ENCODE results near the gene SCYL2.
"Not testable (repeated sequence)": the region's sequence is repeated elsewhere in the genome, so short reads cannot be mapped to it uniquely, and the experiment has no call there.

Gene SCYL2

DNA sequence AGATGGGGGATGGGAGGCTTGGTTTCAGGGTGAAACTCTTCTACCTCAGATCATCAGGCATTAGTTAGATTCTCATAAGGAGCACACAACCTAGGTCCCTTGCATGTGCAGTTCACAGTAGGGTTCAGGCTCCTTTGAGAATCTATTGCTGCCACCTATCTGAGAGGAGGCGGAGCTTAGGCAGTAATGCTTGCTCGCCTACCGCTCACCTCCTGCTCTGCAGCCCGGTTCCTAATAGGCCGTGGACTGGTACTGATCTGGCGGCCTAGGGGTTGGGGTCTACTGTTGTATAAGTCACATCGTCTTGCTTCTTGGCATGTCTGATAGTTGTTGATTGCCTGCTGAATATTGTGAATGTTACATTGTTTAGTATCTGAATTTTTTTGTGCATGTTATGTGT, 12.2 kb downstream of the SCYL2 start (continued):
- TF ChIP-seq, protein P1, sequence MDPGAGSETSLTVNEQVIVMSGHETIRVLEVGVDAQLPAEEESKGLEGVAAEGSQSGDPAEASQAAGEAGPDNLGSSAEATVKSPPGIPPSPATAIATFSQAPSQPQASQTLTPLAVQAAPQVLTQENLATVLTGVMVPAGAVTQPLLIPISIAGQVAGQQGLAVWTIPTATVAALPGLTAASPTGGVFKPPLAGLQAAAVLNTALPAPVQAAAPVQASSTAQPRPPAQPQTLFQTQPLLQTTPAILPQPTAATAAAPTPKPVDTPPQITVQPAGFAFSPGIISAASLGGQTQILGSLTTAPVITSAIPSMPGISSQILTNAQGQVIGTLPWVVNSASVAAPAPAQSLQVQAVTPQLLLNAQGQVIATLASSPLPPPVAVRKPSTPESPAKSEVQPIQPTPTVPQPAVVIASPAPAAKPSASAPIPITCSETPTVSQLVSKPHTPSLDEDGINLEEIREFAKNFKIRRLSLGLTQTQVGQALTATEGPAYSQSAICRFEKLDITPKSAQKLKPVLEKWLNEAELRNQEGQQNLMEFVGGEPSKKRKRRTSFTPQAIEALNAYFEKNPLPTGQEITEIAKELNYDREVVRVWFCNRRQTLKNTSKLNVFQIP (CRISPR knock-in tag; IDR thresholded peaks at IDR 0.05; ENCODE audit: borderline replicate concordance, low read depth) = no peak
- TF ChIP-seq ZNF70 (CRISPR knock-in tag; IDR thresholded peaks at IDR 0.05) = no peak
- TF ChIP-seq, protein P2, sequence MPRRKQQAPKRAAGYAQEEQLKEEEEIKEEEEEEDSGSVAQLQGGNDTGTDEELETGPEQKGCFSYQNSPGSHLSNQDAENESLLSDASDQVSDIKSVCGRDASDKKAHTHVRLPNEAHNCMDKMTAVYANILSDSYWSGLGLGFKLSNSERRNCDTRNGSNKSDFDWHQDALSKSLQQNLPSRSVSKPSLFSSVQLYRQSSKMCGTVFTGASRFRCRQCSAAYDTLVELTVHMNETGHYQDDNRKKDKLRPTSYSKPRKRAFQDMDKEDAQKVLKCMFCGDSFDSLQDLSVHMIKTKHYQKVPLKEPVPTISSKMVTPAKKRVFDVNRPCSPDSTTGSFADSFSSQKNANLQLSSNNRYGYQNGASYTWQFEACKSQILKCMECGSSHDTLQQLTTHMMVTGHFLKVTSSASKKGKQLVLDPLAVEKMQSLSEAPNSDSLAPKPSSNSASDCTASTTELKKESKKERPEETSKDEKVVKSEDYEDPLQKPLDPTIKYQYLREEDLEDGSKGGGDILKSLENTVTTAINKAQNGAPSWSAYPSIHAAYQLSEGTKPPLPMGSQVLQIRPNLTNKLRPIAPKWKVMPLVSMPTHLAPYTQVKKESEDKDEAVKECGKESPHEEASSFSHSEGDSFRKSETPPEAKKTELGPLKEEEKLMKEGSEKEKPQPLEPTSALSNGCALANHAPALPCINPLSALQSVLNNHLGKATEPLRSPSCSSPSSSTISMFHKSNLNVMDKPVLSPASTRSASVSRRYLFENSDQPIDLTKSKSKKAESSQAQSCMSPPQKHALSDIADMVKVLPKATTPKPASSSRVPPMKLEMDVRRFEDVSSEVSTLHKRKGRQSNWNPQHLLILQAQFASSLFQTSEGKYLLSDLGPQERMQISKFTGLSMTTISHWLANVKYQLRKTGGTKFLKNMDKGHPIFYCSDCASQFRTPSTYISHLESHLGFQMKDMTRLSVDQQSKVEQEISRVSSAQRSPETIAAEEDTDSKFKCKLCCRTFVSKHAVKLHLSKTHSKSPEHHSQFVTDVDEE (CRISPR knock-in tag; IDR thresholded peaks at IDR 0.05) = no peak
- no peak for TF ChIP-seq OSR1 (CRISPR knock-in tag; IDR thresholded peaks at IDR 0.05)
- TF ChIP-seq TCF4 (CRISPR knock-in tag; IDR thresholded peaks at IDR 0.05; ENCODE audit: borderline replicate concordance) = no peak
- TF ChIP-seq CSDC2 (CRISPR knock-in tag; IDR thresholded peaks at IDR 0.05) = no peak
- TF ChIP-seq ZFP3 (CRISPR knock-in tag; IDR thresholded peaks at IDR 0.05) = no peak
- no peak for TF ChIP-seq ZNF8 (CRISPR knock-in tag; IDR thresholded peaks at IDR 0.05)

- no peak for ATAC-seq
- TF ChIP-seq GLIS3 (CRISPR knock-in tag; IDR thresholded peaks at IDR 0.05) (no peak), ZFP3 (CRISPR knock-in tag; IDR thresholded peaks at IDR 0.05) (no peak)
These were observed 12.7 kb downstream of the SCYL2 start for GRCh38 chr12:100279607-100280244.

GRCh38 chr12:100284556-100284955, 17.6 kb downstream of the SCYL2 start:
- not testable (repeated sequence) for ATAC-seq

- TF ChIP-seq ZFP30 (CRISPR knock-in tag; IDR thresholded peaks at IDR 0.05) (no peak), ZC3H10 (CRISPR knock-in tag; IDR thresholded peaks at IDR 0.05) (no peak), RARB (CRISPR knock-in tag; IDR thresholded peaks at IDR 0.05) (no peak), ZNF8 (CRISPR knock-in tag; IDR thresholded peaks at IDR 0.05) (no peak), ARNTL (CRISPR knock-in tag; IDR thresholded peaks at IDR 0.05; ENCODE audit: borderline replicate concordance, low read depth) (no peak), PPARA (CRISPR knock-in tag; IDR thresholded peaks at IDR 0.05; ENCODE audit: borderline replicate concordance) (no peak), SNAI2 (CRISPR knock-in tag; IDR thresholded peaks at IDR 0.05) (no peak), BACH2 (CRISPR knock-in tag; IDR thresholded peaks at IDR 0.05; ENCODE audit: borderline replicate concordance) (no peak)
- TF ChIP-seq, protein P3, sequence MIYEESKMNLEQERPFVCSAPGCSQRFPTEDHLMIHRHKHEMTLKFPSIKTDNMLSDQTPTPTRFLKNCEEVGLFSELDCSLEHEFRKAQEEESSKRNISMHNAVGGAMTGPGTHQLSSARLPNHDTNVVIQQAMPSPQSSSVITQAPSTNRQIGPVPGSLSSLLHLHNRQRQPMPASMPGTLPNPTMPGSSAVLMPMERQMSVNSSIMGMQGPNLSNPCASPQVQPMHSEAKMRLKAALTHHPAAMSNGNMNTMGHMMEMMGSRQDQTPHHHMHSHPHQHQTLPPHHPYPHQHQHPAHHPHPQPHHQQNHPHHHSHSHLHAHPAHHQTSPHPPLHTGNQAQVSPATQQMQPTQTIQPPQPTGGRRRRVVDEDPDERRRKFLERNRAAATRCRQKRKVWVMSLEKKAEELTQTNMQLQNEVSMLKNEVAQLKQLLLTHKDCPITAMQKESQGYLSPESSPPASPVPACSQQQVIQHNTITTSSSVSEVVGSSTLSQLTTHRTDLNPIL (CRISPR knock-in tag; IDR thresholded peaks at IDR 0.05; ENCODE audit: low read depth) = no peak
- no peak for ATAC-seq
These were observed 22.1 kb downstream of the SCYL2 start for GRCh38 chr12:100289038-100289437.

GRCh38 chr12:100290016-100290415, 23.0 kb downstream of the SCYL2 start:
- TF ChIP-seq ESRRG (CRISPR knock-in tag; IDR thresholded peaks at IDR 0.05) (no peak), ZC3H10 (CRISPR knock-in tag; IDR thresholded peaks at IDR 0.05) (no peak), ISL1 (CRISPR knock-in tag; IDR thresholded peaks at IDR 0.05) (no peak), RARB (CRISPR knock-in tag; IDR thresholded peaks at IDR 0.05) (no peak), TCF4 (CRISPR knock-in tag; IDR thresholded peaks at IDR 0.05; ENCODE audit: borderline replicate concordance) (no peak), SNAI2 (CRISPR knock-in tag; IDR thresholded peaks at IDR 0.05) (no peak)
- ATAC-seq = no peak

DNA sequence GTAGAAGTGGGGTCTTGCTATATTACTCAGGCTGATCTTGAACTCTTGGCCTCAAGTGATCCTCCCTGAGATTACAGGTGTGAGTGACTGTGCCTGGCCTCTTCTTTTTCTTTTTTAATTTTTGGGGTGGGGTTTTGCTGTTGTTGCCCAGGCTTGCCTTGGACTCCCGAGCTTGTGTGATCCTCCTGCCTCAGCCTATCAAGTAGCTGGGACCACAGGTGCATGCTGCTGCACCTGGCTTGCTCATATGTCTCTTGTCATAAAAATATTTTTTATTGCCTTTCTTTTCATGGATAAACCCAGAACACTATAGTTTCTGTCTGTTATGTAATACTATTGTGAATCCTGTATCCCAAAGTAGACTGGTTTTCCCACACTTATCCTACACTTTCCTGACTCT, 26.0 kb downstream of the SCYL2 start:
- ATAC-seq = no peak
- TF ChIP-seq TOX (CRISPR knock-in tag; IDR thresholded peaks at IDR 0.05; ENCODE audit: borderline replicate concordance) (no peak), TCF4 (CRISPR knock-in tag; IDR thresholded peaks at IDR 0.05; ENCODE audit: borderline replicate concordance) (no peak), ZNF565 (CRISPR knock-in tag; conservative IDR thresholded peaks at IDR 0.05; ENCODE audit: low read depth) (no peak), ESRRG (CRISPR knock-in tag; IDR thresholded peaks at IDR 0.05) (no peak)
- TF ChIP-seq, protein P3 (CRISPR knock-in tag; IDR thresholded peaks at IDR 0.05; ENCODE audit: low read depth) = no peak
- TF ChIP-seq, protein P1 (CRISPR knock-in tag; IDR thresholded peaks at IDR 0.05; ENCODE audit: borderline replicate concordance, low read depth) = no peak

DNA sequence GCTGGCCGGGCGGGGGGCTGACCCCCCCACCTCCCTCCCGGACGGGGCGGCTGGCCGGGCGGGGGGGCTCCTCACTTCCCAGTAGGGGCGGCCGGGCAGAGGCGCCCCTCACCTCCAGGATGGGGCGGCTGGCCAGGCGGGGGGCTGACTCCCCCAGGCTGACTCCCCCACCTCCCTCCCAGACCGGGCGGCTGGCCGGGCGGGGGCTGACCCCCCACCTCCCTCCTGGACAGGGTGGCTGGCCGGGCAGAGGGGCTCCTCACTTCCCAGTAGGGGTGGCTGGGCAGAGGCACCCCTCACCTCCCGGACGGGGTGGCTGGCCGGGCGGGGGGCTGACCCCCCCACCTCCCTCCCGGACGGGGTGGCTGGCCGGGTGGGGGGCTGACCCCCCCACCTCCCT, 27.4 kb downstream of the SCYL2 start:
- not testable (repeated sequence) for ATAC-seq
